ENCODE measurements around the gene MYOM3.

MYOM3 gene

GRCh38 chr1:24095140-24095859 lies 16.6 kb downstream of the MYOM3 start:
- DNase-seq: no peak

DNA sequence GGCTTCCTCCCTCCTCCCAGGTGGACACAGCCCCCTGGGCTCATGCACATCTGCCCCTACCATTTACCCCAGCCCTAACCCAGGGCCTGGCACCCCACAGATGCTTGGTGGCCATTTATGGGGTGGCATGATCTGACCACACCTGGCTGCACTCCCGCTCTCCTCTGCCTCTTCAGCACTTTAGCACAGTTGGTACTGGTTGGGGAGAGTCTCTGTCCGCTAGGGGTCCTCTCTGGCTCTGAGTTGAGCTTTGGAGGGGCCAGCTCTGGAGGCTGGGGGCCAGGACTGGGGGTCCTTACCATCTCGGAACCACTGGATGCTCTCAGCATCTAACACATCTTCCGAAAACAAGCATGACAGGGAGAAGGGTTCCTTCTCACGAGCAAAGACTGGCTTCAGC lies 17.4 kb downstream of the MYOM3 start:
- no peak for DNase-seq

DNA sequence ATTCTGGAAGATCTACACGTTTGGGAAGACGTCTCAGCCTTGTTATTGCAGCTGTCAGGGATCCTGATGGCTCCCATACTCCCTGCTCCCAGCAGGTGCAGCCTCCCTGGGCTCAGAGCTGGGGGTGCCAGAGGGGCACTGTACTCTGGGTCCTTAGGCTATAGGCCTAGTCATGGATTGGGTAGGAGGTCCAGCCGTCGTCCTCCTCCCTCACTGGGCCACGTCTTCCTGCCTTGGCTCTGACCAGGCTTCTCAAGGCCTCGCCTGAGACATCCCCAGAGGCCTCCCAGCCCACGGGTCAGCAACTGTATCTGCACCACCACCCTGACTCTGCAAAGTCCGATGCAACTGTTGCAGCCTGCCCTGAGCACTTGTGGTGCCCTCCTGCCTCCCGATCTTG lies 18.2 kb downstream of the MYOM3 start:
- DNase-seq: no peak

- no peak for DNase-seq
These were observed 19.0 kb downstream of the MYOM3 start for GRCh38 chr1:24092979-24093378.

DNA sequence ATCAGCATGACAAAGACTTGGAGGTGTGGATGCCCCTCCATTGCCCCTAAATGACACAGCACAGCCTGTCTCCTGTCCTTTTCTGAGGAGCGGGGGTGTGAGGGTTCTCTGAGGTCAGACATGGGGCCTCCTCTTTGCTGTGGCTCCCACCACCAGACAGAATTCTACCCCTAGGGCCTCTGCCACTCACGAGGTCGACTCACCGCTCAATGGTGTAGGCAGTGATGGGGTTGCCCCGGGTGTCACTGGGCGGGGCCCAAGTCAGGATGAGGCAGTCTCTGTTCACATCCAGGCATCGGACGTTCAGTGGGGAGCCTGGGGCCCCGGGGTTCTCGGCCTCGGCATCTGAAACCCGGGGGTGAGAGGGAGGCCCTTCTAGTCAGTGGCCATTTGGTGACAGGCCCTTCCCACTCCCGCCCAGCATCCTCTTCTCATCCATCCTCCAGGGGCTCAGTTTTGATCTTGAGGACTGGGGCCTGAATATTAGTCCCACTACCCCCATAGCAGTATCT lies 19.9 kb downstream of the MYOM3 start:
- DNase-seq: no peak

DNA sequence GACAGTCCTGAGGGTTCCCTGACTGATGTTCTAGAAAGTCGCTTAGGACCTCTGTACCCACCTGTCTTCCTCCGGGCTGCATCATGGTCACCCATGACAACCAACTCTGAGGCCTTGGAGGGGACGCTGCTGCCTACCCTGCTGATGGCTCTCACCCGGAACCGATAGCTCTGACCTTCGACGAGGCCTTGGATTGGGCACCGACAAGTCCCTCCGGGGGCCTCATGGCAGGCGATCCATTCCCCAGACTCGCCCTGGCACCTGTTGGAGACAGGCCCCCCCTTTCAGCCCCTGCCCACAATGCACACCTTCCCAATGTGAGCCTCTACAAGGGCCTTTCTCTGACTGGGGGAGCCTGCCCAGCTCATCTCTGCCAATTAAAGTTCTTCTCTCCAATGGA lies 21.2 kb downstream of the MYOM3 start:
- DNase-seq: no peak

DNA sequence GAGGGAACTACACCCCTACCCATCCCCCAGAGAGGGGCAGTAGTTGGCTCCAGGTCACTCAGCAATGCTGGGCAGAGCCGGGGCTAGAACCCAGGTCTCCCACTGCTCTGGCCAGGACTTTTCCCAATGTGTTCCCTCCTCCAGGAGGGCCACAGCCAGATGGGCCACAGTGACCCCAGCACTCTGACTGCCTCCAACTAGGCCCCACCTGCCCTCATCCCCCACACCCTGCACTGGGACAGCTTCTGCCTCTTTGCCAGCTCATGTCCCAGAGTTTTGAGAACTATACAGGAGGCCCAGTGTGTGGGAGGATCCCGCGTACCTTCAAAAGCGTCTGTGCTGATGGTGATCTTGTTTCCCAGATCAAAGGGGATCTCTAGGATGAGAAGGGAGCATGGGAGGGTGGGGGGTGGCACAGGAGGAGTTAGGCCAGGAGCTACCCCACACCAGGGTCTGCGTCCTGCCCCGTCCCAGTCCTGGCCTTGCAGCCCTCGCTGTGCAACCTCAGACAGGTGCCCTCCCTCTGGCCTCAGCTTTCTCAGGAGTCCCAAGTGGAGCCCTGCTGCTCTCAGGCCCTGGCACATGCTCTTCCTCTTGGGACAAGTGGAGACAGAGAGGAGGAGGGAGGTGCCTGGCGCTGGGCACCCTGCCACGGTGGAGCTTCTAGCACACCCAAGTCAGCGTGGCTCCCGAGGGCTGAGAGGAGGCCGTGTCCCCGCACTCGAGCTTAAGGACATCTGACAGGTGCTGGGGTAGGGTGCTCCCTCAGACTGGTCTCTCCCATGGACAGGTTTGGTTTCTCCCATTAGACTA lies 22.0 kb downstream of the MYOM3 start:
- no peak for DNase-seq

GRCh38 chr1:24089027-24089742 lies 22.8 kb downstream of the MYOM3 start:
- no peak for DNase-seq

- DNase-seq: no peak
These were observed 25.5 kb downstream of the MYOM3 start for GRCh38 chr1:24086466-24086865.

- no peak for DNase-seq
These were observed 26.4 kb downstream of the MYOM3 start for GRCh38 chr1:24085546-24085945.

- DNase-seq: no peak
These were observed 26.9 kb downstream of the MYOM3 start for GRCh38 chr1:24085007-24085406.

DNA sequence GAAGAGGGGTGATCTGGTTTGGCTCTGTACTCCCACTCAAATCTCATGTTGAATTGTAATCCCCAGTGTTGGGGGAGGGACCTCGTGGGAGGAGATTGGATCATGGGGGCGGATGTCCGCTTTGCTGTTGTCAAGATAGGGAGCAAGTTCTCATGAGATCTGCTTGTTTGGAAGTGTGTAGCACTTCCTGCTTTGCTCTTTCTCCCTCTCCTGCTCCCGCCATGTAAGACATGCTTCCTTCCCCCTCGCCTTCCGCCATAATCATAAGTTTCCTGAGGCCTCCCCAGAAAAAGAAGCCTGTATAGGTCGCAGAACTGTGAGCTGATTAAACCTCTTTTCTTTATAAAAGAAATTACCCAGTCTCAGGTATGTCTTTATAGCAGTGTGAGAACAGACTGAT lies 27.9 kb downstream of the MYOM3 start:
- no peak for DNase-seq

DNA sequence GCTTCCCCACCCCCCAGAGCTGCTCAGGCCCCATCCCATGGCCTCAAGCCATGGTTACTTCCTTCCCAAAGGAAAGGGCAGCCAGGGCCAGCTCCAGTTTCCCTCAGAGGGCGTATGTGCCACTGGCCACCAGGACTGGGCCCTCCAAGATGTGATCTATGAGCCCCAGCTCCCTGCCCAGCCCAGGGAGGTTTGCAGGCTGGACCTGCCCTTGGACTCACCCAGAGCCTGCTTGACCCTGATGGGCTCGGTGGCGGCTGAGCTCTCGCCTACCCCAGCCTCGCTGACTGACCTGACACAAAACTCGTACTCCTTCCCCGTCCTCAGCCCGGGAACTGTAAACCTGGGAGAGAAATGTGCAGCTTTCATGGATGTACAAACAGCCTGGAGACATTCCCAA lies 29.6 kb downstream of the MYOM3 start:
- no peak for DNase-seq

- DNase-seq: no peak
These were observed 30.7 kb downstream of the MYOM3 start for GRCh38 chr1:24081190-24081589.

GRCh38 chr1:24080131-24080530 lies 31.8 kb downstream of the MYOM3 start:
- no peak for DNase-seq

- DNase-seq: no peak
These were observed 34.5 kb downstream of the MYOM3 start for GRCh38 chr1:24077278-24077978.

DNA sequence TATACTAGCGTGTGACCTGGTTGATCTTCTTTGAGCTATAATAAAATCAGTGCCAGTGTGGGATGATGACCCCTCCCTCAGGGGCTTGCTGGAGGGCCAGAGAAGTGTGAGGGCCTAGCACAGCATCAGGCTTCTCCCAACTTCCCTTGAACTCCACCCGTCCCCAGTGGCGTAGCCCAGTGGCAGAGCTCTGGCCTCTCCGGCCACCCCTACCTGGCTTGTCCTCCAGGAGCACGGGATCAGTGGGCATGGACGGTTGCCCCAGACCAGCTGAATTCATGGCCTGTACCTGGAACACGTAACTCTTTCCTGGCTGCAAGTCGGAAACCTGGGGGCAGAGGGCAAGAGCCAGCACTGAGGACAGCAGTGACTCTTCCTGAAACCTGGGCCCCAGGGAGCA lies 36.0 kb downstream of the MYOM3 start:
- DNase-seq: no peak

DNA sequence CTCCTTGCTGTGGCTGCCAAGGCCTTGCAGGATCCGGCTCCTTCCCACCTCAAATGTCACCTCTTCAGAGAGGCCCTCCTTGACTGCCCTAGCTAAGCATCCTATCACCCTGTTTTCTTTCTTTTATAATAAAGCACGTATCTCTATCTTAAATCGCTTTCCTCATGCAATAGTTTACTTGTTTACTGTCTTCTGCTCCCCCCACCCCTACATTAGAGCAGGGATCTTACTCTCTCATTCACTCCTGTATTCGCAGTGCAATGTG lies 36.4 kb downstream of the MYOM3 start:
- no peak for DNase-seq

DNA sequence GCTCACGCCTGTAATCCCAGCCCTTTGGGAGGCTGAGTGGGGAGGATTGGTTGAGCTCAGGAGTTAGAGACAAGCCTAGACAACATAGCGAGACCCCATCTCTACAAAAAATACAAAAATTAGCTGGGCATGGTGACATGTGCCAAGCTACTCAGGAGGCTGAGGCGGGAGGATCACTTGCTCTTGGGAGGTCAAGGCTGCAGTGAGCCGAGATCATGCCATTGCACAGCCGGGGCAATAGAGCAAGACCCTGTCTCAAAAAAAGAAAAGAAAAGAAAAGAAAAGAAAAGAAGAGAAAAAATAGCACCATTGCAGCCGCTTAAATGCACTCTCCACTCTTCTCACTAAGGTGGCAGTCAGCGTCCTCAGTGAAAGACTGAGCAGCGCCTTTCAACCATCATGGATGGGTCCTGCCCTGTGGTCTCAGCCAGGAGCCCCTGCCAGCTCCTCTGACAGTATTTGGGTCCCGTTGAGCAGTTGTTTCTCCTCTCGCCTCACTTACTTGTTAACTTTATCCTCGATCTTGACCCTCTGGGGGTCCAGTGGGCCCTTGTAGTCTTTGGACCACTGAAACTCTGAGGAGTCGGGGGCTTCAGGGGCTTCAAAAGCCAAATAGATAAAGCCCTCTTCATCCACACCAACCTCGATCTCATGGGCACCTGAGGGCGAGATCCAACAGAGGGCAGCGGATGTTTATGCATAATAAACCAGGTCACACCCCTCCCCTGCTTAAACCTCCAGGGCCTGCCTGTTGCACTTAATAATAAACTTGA lies 36.9 kb downstream of the MYOM3 start:
- no peak for DNase-seq

- DNase-seq: no peak
These were observed 37.7 kb downstream of the MYOM3 start for GRCh38 chr1:24074196-24074595.

- DNase-seq: no peak
These were observed 40.0 kb downstream of the MYOM3 start for GRCh38 chr1:24071941-24072340.

- peak; percentile 61 for DNase-seq
These were observed 41.0 kb downstream of the MYOM3 start for GRCh38 chr1:24070821-24071393.

Data from CD4-positive, alpha-beta T cell treated with Interferon gamma for 1 hour (primary cell).